Liver (tissue), 9 donors: ENCODE results near the gene NOC2L. TPM values are rescaled to one million over a fixed set of nuclear protein-coding genes. Genes with fewer than 3 reads are reported as not detected.

ENCODE experiments used
- DNase-seq: peaks from one replicate; pipeline ENCODE4 v3.0.0-alpha.2; 2017; ENCODE audit warnings: low spot score
- H3K27ac ChIP-seq, 2 donors: one replicate each; pipeline ENCODE4 v1.7.0; 2013; ENCODE audit warnings: inconsistent platforms in 2 of 2, low read length in 2 of 2, control low read depth in 1 of 2, low read depth in 1 of 2, mild to moderate bottlenecking in 1 of 2
- H3K27me3 ChIP-seq, 4 donors: one replicate each; pipeline versions ENCODE4 v1.6.1 to v1.7.0; 2013; ENCODE audit warnings: low read length in 3 of 4, inconsistent platforms in 1 of 4, mild to moderate bottlenecking in 1 of 4, moderate library complexity in 1 of 4; ENCODE audit not compliant: control insufficient read depth in 4 of 4, insufficient read depth in 4 of 4
- H3K36me3 ChIP-seq, 4 donors: one replicate each; pipeline versions ENCODE4 v1.6.1 to v1.7.0; 2013; ENCODE audit warnings: low read length in 3 of 4, mild to moderate bottlenecking in 3 of 4, low read depth in 1 of 4, moderate library complexity in 1 of 4; ENCODE audit not compliant: control insufficient read depth in 4 of 4, insufficient read depth in 3 of 4
- H3K4me1 ChIP-seq, 4 donors: one replicate each; pipeline versions ENCODE4 v1.6.1 to v1.7.0; 2013; ENCODE audit warnings: low read length in 3 of 4, mild to moderate bottlenecking in 3 of 4, moderate library complexity in 1 of 4; ENCODE audit not compliant: control insufficient read depth in 4 of 4, insufficient read depth in 4 of 4
- H3K4me3 ChIP-seq, 3 donors: one replicate each; pipeline versions ENCODE4 v1.6.1 to v1.7.0; 2013; ENCODE audit warnings: low read length in 3 of 3, control low read depth in 1 of 3, low read depth in 1 of 3, mild to moderate bottlenecking in 1 of 3
- H3K9ac ChIP-seq, 2 donors: one replicate each; pipeline ENCODE4 v1.7.0; 2013; ENCODE audit warnings: low read length in 2 of 2, mild to moderate bottlenecking in 2 of 2, moderate library complexity in 2 of 2, control low read depth in 1 of 2, low read depth in 1 of 2
- H3K9me3 ChIP-seq, 4 donors: one replicate each; pipeline versions ENCODE4 v1.6.1 to v1.7.0; 2013; ENCODE audit warnings: low read length in 3 of 4; ENCODE audit not compliant: control insufficient read depth in 4 of 4
- EGR1 ChIP-seq, 2 donors: IDR thresholded peaks; 2 replicates each; pipeline ENCODE4 v1.6.1; 2016 to 2018; ENCODE audit warnings: antibody characterized with exemption in 2 of 2, low read depth in 2 of 2
- FOXA1 ChIP-seq: IDR thresholded peaks from 2 replicates; pipeline ENCODE4 v1.6.1; 2016; ENCODE audit warnings: antibody characterized with exemption
- FOXA2 ChIP-seq: IDR thresholded peaks from 2 replicates; pipeline ENCODE4 v1.6.1; 2016; ENCODE audit warnings: antibody characterized with exemption
- HNF4A ChIP-seq, 2 donors: conservative IDR thresholded peaks; 2 replicates each; pipeline ENCODE4 v1.6.1; 2016; ENCODE audit warnings: antibody characterized with exemption in 2 of 2, mild to moderate bottlenecking in 2 of 2
- HNF4G ChIP-seq: IDR thresholded peaks from 2 replicates; pipeline ENCODE4 v1.6.1; 2016; ENCODE audit warnings: antibody characterized with exemption
- MAX ChIP-seq: IDR thresholded peaks from 2 replicates; pipeline ENCODE4 v1.6.1; 2016; ENCODE audit warnings: antibody characterized with exemption
- NR2F2 ChIP-seq: IDR thresholded peaks from 2 replicates; pipeline ENCODE4 v1.6.1; 2016; ENCODE audit warnings: antibody characterized with exemption
- RAD21 ChIP-seq, 2 donors: IDR thresholded peaks; 2 replicates each; pipeline ENCODE4 v1.6.1; 2016; ENCODE audit warnings: antibody characterized with exemption in 2 of 2, mild to moderate bottlenecking in 2 of 2
- REST ChIP-seq: IDR thresholded peaks from 2 replicates; pipeline ENCODE4 v1.6.1; 2016; ENCODE audit warnings: antibody characterized with exemption, mild to moderate bottlenecking
- RXRA ChIP-seq, 2 donors: IDR thresholded peaks; 2 replicates each; pipeline ENCODE4 v1.6.1; 2017 to 2018; ENCODE audit warnings: antibody characterized with exemption in 2 of 2, mild to moderate bottlenecking in 1 of 2
- SP1 ChIP-seq: IDR thresholded peaks from 2 replicates; pipeline ENCODE4 v1.6.1; 2018; ENCODE audit warnings: antibody characterized with exemption, mild to moderate bottlenecking
- TAF1 ChIP-seq: conservative IDR thresholded peaks from 2 replicates; pipeline ENCODE4 v1.6.1; 2016; ENCODE audit warnings: antibody characterized with exemption, mild to moderate bottlenecking
- YY1 ChIP-seq: IDR thresholded peaks from 2 replicates; pipeline ENCODE4 v1.6.1; 2016; ENCODE audit warnings: antibody characterized with exemption, mild to moderate bottlenecking
- ZBTB33 ChIP-seq: IDR thresholded peaks from 2 replicates; pipeline ENCODE4 v1.6.1; 2016; ENCODE audit warnings: antibody characterized with exemption
- WGBS: extraction: QIAGEN DNeasy Blood & Tissue Kit; methylation state at CpG from one replicate; pipeline ENCODE4 v1.1.7; 2013; 5-methylcytosine and 5-hydroxymethylcytosine counted together
- polyA plus RNA-seq, 2 donors: library from polyadenylated mRNA; stranded (reverse) in 1 of 2; unstranded in 1 of 2; fragments of 200-250 nt in 1 of 2; fragments of >200 nt in 1 of 2; fragmentation: Nextera tagmentation in 1 of 2; extraction: Ambion mirVana in 1 of 2; gene quantifications; one replicate each; pipeline versions ENCODE4 v1.2.1 to v1.2.3, GENCODE V29; 2013 to 2015
- total RNA-seq, 2 donors: library from RNA; depleted of rRNA; stranded (reverse); fragments of >200 nt; gene quantifications; one replicate each; pipeline ENCODE4 v1.2.3, GENCODE V29; 2014
- TF ChIP-seq, protein P1 (sequence below): IDR thresholded peaks from 2 replicates; pipeline ENCODE4 v1.6.1; 2016; ENCODE audit warnings: antibody characterized with exemption
- TF ChIP-seq, protein P2 (sequence below): fragments of 150-350 bp; IDR thresholded peaks from 2 replicates; pipeline ENCODE4 v1.5.1; 2017; ENCODE audit warnings: improper control_type of control experiment, low read depth, low read length; ENCODE audit not compliant: missing input control
- donor health status: healthy.
- donor health status: healthy.
- donor health status: healthy.
- donor health status: healthy.
- donor health status: healthy.

Gene NOC2L
- total and polyA plus RNA-seq, 4 donors = 17.1 to 34.5 (median 30.0) TPM

DNA sequence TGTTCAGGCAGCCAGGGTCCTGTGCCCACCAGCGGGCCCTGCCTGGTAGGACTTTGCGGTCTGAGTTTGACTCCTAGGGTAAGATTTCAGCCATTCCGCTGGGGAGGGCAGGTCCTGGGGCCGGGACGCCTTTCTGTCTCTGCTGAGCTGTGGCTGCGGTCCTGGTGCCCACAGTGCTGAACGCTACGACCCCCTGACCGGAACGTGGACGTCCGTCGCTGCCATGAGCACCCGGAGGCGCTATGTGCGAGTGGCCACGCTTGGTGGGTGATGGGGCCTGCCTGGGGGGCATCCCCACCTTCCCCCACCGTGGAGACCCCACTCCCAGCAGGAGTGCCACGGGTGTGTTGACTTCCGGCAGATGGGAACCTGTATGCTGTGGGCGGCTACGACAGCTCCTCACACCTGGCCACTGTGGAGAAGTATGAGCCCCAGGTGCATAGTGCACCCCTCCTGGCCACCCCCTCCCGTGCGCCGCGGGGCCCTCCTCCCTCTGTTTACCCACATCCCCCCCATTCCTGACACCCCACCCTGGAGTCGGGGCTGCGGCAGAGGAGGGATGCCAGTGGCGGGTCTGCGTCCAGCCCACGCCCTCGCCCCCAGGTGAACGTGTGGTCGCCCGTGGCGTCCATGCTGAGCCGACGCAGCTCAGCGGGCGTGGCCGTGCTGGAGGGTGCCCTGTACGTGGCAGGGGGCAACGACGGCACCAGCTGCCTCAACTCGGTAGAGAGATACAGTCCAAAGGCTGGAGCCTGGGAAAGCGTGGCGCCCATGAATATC is 4.9 kb upstream of the NOC2L start:
- no peak overlapping the region for H3K27ac ChIP-seq
- no peak overlapping the region for H3K9ac ChIP-seq
- 97% methylated on average over 47 of the region's 47 CpGs for WGBS
- peaks cover 6 to 28% (median 19%) of the 10 kb centered on the region in 4 donors for H3K4me1 ChIP-seq
- H3K27me3 ChIP-seq = no peaks in the 10 kb centered on the region
- no peak for DNase-seq
- no peak overlapping the region for H3K4me3 ChIP-seq
- H3K9me3 ChIP-seq = no peaks in the 10 kb centered on the region
- peaks cover 0 to 6% (median 0%) of the 10 kb centered on the region in 4 donors for H3K36me3 ChIP-seq
- TF ChIP-seq NR2F2 (no peak), HNF4G (no peak), FOXA1 (no peak), YY1 (no peak), RXRA (IDR thresholded peaks at IDR 0.05) (no peak), SP1 (no peak)

- WGBS = 91% methylated on average over 16 of the region's 16 CpGs
- no peaks in the 10 kb centered on the region for H3K9me3 ChIP-seq
- H3K9ac ChIP-seq = no peak overlapping the region
- H3K4me1 ChIP-seq = peaks cover 8 to 32% (median 23%) of the 10 kb centered on the region in 4 donors
- no peak for DNase-seq
- peaks cover 0 to 6% (median 0%) of the 10 kb centered on the region in 4 donors for H3K36me3 ChIP-seq
- no peak overlapping the region for H3K27ac ChIP-seq
- no peak overlapping the region for H3K4me3 ChIP-seq
- no peak for TF ChIP-seq FOXA1
- TF ChIP-seq MAX = no peak
- no peak for TF ChIP-seq NR2F2
- TF ChIP-seq, protein P1, sequence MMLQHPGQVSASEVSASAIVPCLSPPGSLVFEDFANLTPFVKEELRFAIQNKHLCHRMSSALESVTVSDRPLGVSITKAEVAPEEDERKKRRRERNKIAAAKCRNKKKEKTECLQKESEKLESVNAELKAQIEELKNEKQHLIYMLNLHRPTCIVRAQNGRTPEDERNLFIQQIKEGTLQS = no peak
- no peak for TF ChIP-seq RAD21 (IDR thresholded peaks at IDR 0.05)
- TF ChIP-seq TAF1 = no peak
- TF ChIP-seq EGR1 (IDR thresholded peaks at IDR 0.05; ENCODE audit: low read depth in 2 of 2) = no peak
- no peaks in the 10 kb centered on the region for H3K27me3 ChIP-seq
These were observed 4.2 kb upstream of the NOC2L start for GRCh38 chr1:963301-963651.

GRCh38 chr1:962381-963300 is 3.6 kb upstream of the NOC2L start:
- Histone ChIP-seq H3K9ac (no peak overlapping the region), H3K36me3 (peaks cover 0 to 6% (median 0%) of the 10 kb centered on the region in 4 donors), H3K27ac (no peak overlapping the region), H3K4me3 (no peak overlapping the region), H3K27me3 (no peaks in the 10 kb centered on the region), H3K4me1 (peaks cover 14 to 38% (median 25%) of the 10 kb centered on the region in 4 donors), H3K9me3 (no peaks in the 10 kb centered on the region)
- no peak for DNase-seq
- WGBS = 97% methylated on average over 57 of the region's 57 CpGs
- TF ChIP-seq FOXA2 (no peak), YY1 (no peak), HNF4G (no peak), NR2F2 (no peak), EGR1 (IDR thresholded peaks at IDR 0.05; ENCODE audit: low read depth in 2 of 2) (no peak), SP1 (no peak), RAD21 (IDR thresholded peaks at IDR 0.05) (no peak), REST (no peak), RXRA (IDR thresholded peaks at IDR 0.05) (no peak), HNF4A (conservative IDR thresholded peaks at IDR 0.05) (no peak), FOXA1 (no peak), TAF1 (no peak), ZBTB33 (no peak)
- TF ChIP-seq, protein P2, sequence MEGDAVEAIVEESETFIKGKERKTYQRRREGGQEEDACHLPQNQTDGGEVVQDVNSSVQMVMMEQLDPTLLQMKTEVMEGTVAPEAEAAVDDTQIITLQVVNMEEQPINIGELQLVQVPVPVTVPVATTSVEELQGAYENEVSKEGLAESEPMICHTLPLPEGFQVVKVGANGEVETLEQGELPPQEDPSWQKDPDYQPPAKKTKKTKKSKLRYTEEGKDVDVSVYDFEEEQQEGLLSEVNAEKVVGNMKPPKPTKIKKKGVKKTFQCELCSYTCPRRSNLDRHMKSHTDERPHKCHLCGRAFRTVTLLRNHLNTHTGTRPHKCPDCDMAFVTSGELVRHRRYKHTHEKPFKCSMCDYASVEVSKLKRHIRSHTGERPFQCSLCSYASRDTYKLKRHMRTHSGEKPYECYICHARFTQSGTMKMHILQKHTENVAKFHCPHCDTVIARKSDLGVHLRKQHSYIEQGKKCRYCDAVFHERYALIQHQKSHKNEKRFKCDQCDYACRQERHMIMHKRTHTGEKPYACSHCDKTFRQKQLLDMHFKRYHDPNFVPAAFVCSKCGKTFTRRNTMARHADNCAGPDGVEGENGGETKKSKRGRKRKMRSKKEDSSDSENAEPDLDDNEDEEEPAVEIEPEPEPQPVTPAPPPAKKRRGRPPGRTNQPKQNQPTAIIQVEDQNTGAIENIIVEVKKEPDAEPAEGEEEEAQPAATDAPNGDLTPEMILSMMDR = no peak
- TF ChIP-seq, protein P1 = no peak
